OCI-LY3 (cell line): ENCODE data around the gene AGBL1.

Source experiments
- H2AFZ ChIP-seq: fragments of 200-600, 300-600 bp; shearing (Covaris generic); 2 replicates; pipeline ENCODE4 v1.6.0; 2014; ENCODE audit warnings: antibody characterized with exemption, low read depth, low read length
- H3K27ac ChIP-seq: fragments of 200-600, 300-600 bp; sonication (generic); 2 replicates; pipeline ENCODE4 v1.5.1; 2014; ENCODE audit warnings: mild to moderate bottlenecking, low read length, moderate library complexity, mixed read lengths
- H3K27me3 ChIP-seq: fragments of 200-600, 300-600 bp; sonication (generic); 2 replicates; pipeline ENCODE4 v1.6.1; 2014; ENCODE audit warnings: low read depth, low read length, mixed read lengths
- H3K36me3 ChIP-seq: fragments of 200-600, 300-600 bp; sonication (generic); replicated peaks from 2 replicates; pipeline ENCODE3; 2014; ENCODE audit warnings: low read depth, low read length, mixed read lengths
- H3K4me1 ChIP-seq: fragments of 300-600, 200-600 bp; sonication (generic); 2 replicates; pipeline ENCODE4 v1.6.1; 2014; ENCODE audit warnings: low read length, mixed read lengths
- H3K4me2 ChIP-seq: fragments of 200-600, 300-600 bp; sonication (generic); 2 replicates; pipeline ENCODE4 v1.6.1; 2014; ENCODE audit warnings: low read length, mixed read lengths
- H3K4me3 ChIP-seq: fragments of 300-600, 200-600 bp; sonication (generic); 2 replicates; pipeline ENCODE4 v1.5.1; 2014; ENCODE audit warnings: antibody characterized with exemption, mild to moderate bottlenecking, low read length, moderate library complexity
- H3K79me2 ChIP-seq: fragments of 300-600, 200-600 bp; shearing (Covaris generic); 2 replicates; pipeline ENCODE4 v1.6.1; 2014; ENCODE audit warnings: mild to moderate bottlenecking, low read length, mixed read lengths
- H3K9ac ChIP-seq: fragments of 300-600, 200-600 bp; shearing (Covaris generic); 2 replicates; pipeline ENCODE4 v1.6.0; 2014; ENCODE audit warnings: mild to moderate bottlenecking, low read length, moderate library complexity
- H3K9me3 ChIP-seq: fragments of 200-600, 300-600 bp; shearing (Covaris generic); 2 replicates; pipeline ENCODE4 v1.6.1; 2014; ENCODE audit warnings: low read length, mixed read lengths; ENCODE audit not compliant: insufficient read depth
- H4K20me1 ChIP-seq: fragments of 200-600, 300-600 bp; sonication (generic); 2 replicates; pipeline ENCODE4 v1.6.1; 2016; ENCODE audit warnings: low read length, mixed read lengths; ENCODE audit not compliant: insufficient read depth
- CTCF ChIP-seq: fragments of 200-600, 300-600 bp; sonication (generic); IDR thresholded peaks from 2 replicates; pipeline ENCODE4 v1.5.1; 2014; ENCODE audit warnings: antibody characterized with exemption, low read length, low read depth
- EZH2phosphoT487 ChIP-seq: fragments of 200-600 bp; shearing (Covaris generic); IDR thresholded peaks from 2 replicates; pipeline ENCODE4 v1.6.1; 2018; ENCODE audit warnings: antibody characterized with exemption, mixed run types, low read depth

AGBL1 gene

GRCh38 chr15:86101818-86102217 lies 22.1 kb downstream of the AGBL1 start:
- H3K4me2 ChIP-seq: no peak overlapping the region
- no peaks in the 10 kb centered on the region for H3K4me1 ChIP-seq
- no peaks in the 10 kb centered on the region for H3K36me3 ChIP-seq
- H3K27ac ChIP-seq: no peak overlapping the region
- H3K9ac ChIP-seq: no peak overlapping the region
- H3K27me3 ChIP-seq: no peaks in the 10 kb centered on the region
- no peak overlapping the region for H2AFZ ChIP-seq
- no peaks in the 10 kb centered on the region for H3K79me2 ChIP-seq
- H3K4me3 ChIP-seq: no peak overlapping the region
- no peaks in the 10 kb centered on the region for H4K20me1 ChIP-seq
- no peak for TF ChIP-seq CTCF
- no peak for TF ChIP-seq EZH2phosphoT487
- no peaks in the 10 kb centered on the region for H3K9me3 ChIP-seq

- Histone ChIP-seq H3K4me1 (no peaks in the 10 kb centered on the region), H2AFZ (no peak overlapping the region), H3K4me3 (no peak overlapping the region), H3K27ac (no peak overlapping the region), H3K36me3 (no peaks in the 10 kb centered on the region), H4K20me1 (no peaks in the 10 kb centered on the region), H3K4me2 (no peak overlapping the region), H3K9me3 (no peaks in the 10 kb centered on the region), H3K79me2 (no peaks in the 10 kb centered on the region), H3K27me3 (peaks cover 8% of the 10 kb centered on the region; the same call in 1 of the 2 replicates), H3K9ac (no peak overlapping the region)
- no peak for TF ChIP-seq CTCF
- no peak for TF ChIP-seq EZH2phosphoT487
Measured at GRCh38 chr15:86103825-86104224, 24.2 kb downstream of the AGBL1 start.

- H3K9me3 ChIP-seq: no peaks in the 10 kb centered on the region
- H3K4me1 ChIP-seq: no peaks in the 10 kb centered on the region
- no peak overlapping the region for H3K4me2 ChIP-seq
- H3K9ac ChIP-seq: no peak overlapping the region
- H3K27ac ChIP-seq: no peak overlapping the region
- H2AFZ ChIP-seq: no peak overlapping the region
- TF ChIP-seq EZH2phosphoT487: no peak
- no peak for TF ChIP-seq CTCF
- H3K36me3 ChIP-seq: no peaks in the 10 kb centered on the region
- no peaks in the 10 kb centered on the region for H3K79me2 ChIP-seq
- no peak overlapping the region for H3K4me3 ChIP-seq
- H4K20me1 ChIP-seq: no peaks in the 10 kb centered on the region
- H3K27me3 ChIP-seq: peaks cover 17% of the 10 kb centered on the region; the same call in 1 of the 2 replicates
Measured at GRCh38 chr15:86106306-86106705, 26.6 kb downstream of the AGBL1 start.

- Histone ChIP-seq H3K4me1 (no peaks in the 10 kb centered on the region), H3K4me2 (no peak overlapping the region), H3K79me2 (no peaks in the 10 kb centered on the region), H4K20me1 (no peaks in the 10 kb centered on the region), H3K27me3 (peaks cover 41% of the 10 kb centered on the region), H2AFZ (no peak overlapping the region), H3K36me3 (no peaks in the 10 kb centered on the region), H3K9ac (no peak overlapping the region), H3K9me3 (no peaks in the 10 kb centered on the region), H3K27ac (no peak overlapping the region), H3K4me3 (no peak overlapping the region)
- TF ChIP-seq CTCF: peak; percentile 25; the same call in 1 of the 2 replicates
- no peak for TF ChIP-seq EZH2phosphoT487
Measured at GRCh38 chr15:86115145-86115801, 35.6 kb downstream of the AGBL1 start.
